GM21423 (cell line): ENCODE measurements around the gene COL23A1.
"Not testable (repeated sequence)": the region's sequence is repeated elsewhere in the genome, so short reads cannot be mapped to it uniquely, and the experiment has no call there.

Experiments
- ATAC-seq: cut with Tn5 transposase; IDR thresholded peaks from one replicate; pipeline ENCODE4 v1.9.1; 2021; ENCODE audit warnings: mild to moderate bottlenecking, moderate library complexity; ENCODE audit not compliant: unreplicated experiment

The COL23A1 gene

GRCh38 chr5:178250263-178250662 lies 339.9 kb downstream of the COL23A1 start:
- no peak for ATAC-seq

DNA sequence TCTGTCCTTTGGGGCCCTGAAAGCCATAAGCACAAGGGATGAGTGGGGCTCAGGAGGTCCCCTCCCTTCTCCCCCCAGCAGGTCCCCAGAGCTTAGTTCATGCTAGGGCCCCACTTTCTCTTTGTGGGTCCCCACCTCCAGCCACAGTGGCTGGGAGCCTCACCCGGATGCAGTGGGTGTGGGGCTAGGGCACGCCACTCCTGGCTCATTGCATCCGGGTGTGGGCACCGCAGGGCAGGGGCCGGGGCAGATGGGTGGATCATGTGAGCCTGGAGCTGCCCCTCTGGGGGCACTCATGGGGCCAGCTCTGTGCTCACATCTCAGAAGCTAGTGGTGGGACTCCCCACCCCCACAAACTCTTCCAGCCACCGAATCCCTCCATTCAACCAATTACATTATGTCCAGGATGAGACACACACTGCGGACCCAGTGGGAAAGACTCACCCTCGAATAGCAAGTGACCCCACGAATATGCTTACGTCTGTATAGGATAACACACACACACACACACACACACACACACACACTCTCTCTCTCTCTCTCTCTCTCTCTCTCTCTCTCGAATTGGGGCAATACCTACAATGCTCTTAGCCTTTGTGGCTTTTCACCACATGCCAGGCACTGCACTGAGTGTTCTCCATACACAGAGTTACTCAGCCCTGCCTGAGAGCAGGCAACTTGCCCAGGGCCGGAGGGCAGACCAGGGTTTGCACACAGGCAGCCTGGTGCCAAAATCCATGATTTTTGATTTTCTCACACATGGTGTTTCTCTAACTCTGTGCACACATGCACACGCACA lies 340.8 kb downstream of the COL23A1 start:
- no peak for ATAC-seq

- ATAC-seq, result no peak
These were observed 341.4 kb downstream of the COL23A1 start for GRCh38 chr5:178248750-178249149.

DNA sequence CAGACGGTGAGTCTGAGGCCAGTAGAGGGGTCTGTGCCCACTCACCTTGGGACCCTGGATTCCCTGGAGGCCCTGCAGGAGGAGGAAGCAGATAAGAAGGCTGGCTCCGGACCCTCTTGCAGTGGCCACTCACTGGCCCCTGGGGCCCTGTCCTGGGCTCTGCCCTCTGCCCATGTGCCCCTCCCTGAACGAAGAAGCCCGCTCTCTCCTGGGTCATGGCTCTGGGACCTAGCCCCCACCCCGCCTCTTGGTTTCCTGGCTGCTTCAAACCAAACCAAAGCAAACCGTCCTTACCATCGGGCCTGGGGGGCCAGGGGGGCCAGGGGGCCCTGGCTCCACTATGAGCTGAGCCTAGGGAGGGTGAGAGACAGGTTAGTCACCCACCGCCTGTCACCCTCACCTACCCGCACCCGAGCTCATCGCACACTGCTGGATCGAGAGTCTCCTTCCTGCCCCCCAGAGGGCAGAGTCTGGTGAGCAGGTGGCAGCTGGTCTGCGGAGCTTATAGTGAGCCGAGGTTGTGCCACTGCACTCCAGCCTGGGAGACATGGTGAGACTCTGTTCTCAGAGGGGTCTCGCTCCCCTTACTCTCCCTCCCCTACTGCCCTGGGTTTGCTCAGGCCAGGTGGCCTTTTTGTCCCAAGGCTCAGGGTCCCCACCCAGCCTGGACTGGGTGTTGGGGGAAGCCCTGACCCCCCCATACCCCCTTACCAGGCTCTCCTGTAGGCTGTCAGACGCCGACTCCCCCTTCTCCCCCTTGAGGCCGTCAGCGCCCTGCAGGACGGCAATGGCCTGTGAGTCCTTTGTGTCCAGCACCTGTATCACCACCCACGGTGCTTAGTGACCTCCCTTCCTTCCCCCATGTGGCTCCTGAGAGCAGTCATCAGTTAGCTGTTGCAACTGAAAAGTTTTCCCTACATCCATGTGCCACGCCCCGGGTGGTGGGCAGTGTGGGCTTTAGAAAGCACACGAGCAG lies 342.4 kb downstream of the COL23A1 start:
- ATAC-seq, result no peak

GRCh38 chr5:178246624-178247279 lies 343.4 kb downstream of the COL23A1 start:
- no peak for ATAC-seq

GRCh38 chr5:178245389-178245788 lies 344.8 kb downstream of the COL23A1 start:
- ATAC-seq, result no peak

DNA sequence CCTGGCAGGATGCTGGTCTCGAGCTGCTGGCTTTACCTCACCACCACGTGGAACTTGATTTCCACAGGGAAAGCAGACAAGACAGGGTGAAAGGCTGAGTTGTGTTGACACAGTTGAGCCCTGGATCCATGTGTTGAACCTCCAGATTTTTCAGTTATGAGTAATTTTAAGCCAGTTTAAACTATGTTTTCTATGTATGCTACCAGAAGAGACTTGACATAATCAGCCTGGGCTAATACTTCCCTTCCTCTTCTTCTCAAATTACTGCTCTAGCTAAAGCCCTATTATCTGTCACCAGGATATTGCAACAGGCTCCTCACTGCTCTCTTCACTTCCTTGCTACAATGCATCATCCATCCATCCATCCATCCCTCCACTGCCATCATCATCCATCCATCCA lies 345.6 kb downstream of the COL23A1 start:
- no peak for ATAC-seq

DNA sequence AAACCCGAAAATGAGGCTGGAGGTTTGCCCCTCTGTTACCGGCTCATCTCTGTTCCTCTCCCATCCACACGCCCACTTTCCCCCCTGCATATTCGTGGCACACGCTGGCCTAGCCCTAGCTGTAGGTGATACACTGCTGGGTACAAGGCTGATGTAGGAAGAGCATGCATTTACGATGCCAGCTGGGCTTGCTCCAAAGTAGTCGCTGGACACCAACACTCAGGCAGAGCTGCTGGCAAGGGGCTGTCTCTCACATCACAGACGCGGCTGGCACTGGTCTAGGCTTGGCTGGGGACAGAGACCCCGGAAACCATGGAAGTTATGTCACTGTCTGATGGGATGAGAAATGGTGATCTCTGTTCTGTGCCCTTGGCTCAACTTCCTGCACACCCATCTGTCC lies 347.8 kb downstream of the COL23A1 start:
- ATAC-seq, result no peak

DNA sequence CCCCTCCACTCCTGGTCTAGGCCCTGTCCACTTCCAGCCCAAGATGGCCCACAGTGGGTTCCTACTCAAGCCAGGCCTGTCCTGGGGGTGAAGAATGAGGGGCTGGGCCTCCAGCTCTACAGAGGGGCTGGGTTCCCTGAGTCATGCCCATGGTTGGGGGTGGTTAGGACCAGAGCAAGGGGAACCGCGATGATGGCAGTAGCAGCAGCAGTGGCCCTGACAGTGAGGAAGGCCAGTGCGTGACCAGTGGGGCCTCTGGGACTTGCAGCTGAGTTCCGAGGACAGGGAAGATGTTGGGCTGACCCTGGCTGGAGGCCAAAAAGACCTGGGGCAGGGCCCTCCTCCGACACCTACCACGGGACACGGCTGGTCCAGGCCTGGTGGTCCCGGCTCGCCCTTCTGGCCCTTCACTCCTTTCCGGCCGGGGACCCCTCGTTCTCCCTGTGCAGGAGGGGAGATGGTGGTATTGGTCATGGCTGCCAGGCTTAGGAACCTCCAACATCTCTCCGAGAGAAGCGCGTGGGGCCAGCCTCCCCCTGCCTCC lies 348.4 kb downstream of the COL23A1 start:
- no peak for ATAC-seq

- peak; percentile 23 for ATAC-seq
These were observed 348.9 kb downstream of the COL23A1 start for GRCh38 chr5:178241231-178241663.

GRCh38 chr5:178240766-178241165 lies 349.4 kb downstream of the COL23A1 start:
- peak; percentile 34 for ATAC-seq

DNA sequence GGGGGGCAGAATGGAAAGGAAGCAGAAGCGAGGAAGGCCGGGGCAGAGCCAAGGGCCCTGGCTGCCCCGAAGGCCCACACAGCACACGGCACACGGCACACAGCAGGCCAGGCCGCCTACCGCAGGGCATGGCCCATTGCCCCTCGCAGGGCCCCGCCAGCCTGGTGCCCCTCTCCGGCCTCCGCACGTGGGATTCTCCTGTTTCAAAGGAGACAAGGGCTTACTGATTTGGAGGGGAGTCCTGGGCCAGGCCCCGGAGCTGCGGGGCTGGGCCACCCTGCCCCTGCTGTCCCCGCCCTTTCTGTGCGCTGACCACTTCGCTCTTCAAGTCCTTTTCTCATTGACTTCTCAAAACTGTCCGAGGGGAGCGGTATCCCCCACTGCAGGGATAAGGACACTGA lies 349.9 kb downstream of the COL23A1 start:
- no peak for ATAC-seq

DNA sequence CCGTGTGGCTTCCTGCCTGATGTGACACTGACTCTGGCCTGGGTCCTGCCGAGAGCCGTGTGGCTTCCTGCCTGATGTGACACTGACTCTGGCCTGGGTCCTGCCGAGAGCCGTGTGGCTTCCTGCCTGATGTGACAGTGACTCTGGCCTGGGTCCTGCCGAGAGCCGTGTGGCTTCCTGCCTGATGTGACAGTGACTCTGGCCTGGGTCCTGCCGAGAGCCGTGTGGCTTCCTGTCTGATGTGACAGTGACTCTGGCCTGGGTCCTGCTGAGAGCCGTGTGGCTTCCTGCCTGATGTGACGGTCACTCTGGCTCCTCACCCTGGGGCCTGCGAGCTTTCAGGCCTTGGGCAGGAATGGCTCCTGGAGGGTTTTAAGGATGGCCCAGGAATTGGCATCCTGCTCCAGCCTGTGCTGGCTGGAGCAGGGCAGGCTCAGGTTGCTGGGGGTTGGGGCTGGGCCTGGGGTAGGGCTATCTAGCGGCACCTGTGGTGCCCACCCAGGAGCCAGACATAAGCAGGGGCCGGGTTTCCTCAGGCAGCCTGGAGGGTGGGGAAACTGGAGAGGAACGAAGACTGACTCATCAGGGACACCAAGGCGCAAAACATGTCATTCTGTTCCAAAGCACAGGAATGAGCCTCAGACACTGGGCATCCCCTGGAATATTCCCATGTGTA lies 350.4 kb downstream of the COL23A1 start:
- not testable (repeated sequence) for ATAC-seq

- no peak for ATAC-seq
These were observed 351.2 kb downstream of the COL23A1 start for GRCh38 chr5:178238711-178239592.

DNA sequence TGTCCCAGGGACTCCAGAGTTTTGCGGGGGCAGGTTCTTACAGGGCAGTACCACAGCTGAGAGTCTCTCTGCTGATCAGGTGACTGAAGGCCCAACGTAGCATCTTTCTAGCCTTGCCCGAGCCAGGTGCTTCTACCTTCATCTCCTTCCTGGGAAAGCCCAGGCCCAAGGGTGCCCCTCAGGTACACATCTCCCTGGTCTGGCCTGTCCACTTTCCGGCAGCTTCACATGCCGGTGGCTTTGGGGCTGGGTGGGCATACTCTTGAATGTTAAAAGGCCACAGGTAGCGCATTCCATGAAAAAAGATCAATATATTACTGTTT lies 351.9 kb downstream of the COL23A1 start:
- ATAC-seq, result no peak

- ATAC-seq, result no peak
These were observed 352.5 kb downstream of the COL23A1 start for GRCh38 chr5:178237431-178238312.

DNA sequence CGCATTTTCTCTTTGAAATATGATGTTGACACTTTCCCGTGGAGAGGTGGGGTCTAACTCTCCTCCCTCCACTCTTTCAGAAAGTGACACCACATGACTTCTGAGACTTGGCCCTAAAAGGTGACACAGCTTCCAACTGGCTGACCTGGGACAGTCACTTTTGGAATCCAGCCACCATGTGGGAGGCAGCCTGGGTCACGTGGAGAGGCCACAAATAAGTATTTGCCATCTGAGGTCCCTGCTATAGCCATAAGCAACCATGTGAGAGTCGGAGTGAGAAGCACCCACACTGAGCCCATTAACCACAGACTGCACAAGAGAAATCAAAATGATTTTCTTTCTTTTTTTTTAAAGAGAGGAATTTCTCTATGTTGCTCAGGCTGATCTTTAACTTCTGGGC lies 353.5 kb downstream of the COL23A1 start:
- no peak for ATAC-seq

DNA sequence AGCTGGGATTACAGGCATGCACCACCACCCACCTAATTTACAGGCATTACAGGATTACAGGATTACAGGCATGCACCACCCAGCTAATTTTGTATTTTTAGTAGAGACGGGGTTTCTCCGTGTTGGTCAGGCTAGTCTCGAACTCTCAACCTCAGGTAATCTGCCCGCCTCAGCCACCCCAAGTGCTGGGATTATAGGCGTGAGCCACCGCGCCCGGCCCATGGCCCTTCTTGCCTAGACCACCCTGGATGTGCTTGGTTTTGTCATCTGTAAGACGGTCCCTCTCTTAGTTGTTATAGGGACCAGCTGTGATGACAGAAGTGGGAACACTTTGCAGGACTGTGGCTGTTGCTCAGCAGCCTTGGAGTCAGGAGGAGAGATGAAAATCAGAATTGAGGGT lies 354.1 kb downstream of the COL23A1 start:
- ATAC-seq, result no peak

GRCh38 chr5:178235588-178235974 lies 354.6 kb downstream of the COL23A1 start:
- no peak for ATAC-seq
